Activated T-cell treated with anti-CD3 and anti-CD28 coated beads, Interleukin-2, amount 50 U/mL, for 4 hours (primary cell): ENCODE measurements around the gene SP140. TPM values are rescaled to one million over a fixed set of nuclear protein-coding genes. Genes with fewer than 3 reads are reported as not detected.

Experiments
- total RNA-seq, 3 donors: library from RNA; stranded (reverse); gene quantifications; one replicate each; pipeline ENCODE4 v1.2.1, GENCODE V29; 2021

The SP140 gene
- total RNA-seq, 3 donors from 2014 or later, result 38.4 to 50.6 (median 43.9) TPM

Other genes starting within 250 kb of the SP140 start
- gene SLC16A14, start 156.8 kb upstream of the SP140 start, total RNA-seq, result under 1 TPM; 0.43 to 0.74 (median 0.43) TPM
- gene SP110, start 5.8 kb upstream of the SP140 start, total RNA-seq, result 10 to 100 TPM; 47.9 to 55.0 (median 49.1) TPM
- 10 to 100 TPM; 24.1 to 30.3 (median 28.7) TPM for gene SP140L, start 101.5 kb downstream of the SP140 start, total RNA-seq
- 10 to 100 TPM; 50.7 to 69.7 (median 54.9) TPM for gene SP100, start 190.5 kb downstream of the SP140 start, total RNA-seq